NOMO-1 (cell line): ENCODE results near the gene PTPRN2.
"Not testable (repeated sequence)": the region's sequence is repeated elsewhere in the genome, so short reads cannot be mapped to it uniquely, and the experiment has no call there.

Source experiments
- DNase-seq, 2 experiments: peaks; one replicate each; lab custom pipeline; 2025; ENCODE audit not compliant: unreplicated experiment in 2 of 2; lab: John Stamatoyannopoulos, UW

The PTPRN2 gene

DNA sequence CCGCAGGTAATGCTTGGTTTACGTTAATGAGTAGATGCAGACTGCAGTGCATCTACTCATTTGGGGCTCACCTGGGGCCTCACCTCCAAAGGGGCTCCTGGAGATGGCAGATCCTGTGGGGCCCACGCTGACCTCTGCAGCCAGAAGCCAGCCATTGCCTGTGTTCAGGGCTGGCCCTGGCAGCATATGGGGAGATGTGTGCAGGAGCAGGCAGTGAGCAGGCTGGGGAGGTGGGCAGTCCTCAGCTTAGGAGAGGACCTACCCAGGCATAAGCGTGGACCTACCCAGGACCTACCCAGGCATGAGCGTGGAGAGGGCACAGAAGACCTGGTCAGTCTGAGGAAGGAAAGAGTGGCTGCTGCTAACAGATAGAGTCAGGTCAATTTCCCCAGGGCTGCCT, 178.5 kb downstream of the PTPRN2 start:
- DNase-seq, result no peak

- DNase-seq, result peak in 1 of 2 experiments; percentile 14
Observed at GRCh38 chr7:158408318-158408920, 179.2 kb downstream of the PTPRN2 start.

DNA sequence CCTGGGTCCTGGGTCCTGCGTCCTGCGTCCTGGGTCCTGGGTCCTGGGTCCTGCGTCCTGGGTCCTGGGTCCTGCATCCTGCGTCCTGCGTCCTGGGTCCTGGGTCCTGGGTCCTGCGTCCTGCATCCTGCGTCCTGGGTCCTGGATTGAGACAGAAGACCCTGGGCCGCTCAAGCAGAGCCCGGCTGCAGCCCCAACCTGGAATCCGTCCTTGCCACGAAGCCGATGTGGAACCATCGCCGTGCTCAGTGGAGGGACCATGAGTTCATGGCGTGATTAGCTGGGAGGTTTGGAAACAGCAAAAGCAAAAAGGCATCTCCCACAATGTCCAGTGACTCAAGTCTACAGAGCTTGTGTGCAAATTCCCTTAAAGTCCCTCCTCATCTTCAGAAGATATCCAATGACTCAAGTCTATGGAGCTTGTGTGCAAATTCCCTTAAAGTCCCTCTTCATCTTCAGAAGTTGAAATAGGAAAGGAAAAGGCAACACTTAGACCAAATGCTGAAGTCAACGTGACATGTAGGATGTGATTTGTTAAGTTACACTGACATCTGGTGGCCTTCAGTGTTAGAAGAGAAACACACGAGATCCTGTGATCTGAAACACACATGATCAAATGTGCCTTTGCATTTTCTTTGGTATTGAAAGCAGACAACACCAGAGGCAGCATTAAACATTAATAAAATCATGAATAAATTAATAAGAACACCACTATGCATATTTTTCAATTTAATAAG, 179.9 kb downstream of the PTPRN2 start:
- DNase-seq, result peak in 1 of 2 experiments; percentile 27

DNA sequence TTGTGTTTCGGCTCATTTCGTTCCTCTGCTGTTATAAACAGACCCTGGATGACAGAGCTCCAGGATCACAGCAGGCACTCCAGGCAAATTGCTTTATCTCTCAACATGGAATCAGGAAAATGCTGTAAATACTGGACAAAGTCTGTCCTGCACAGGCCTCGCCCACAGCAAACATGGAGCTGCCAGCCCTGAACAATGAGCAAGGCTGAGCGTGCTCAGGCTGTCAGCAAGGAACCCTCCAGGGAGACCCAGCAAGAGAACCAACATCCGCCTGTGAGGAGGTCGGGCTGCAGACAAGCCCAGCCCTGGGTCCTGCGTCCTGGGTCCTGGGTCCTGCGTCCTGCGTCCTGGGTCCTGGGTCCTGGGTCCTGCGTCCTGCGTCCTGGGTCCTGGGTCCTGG, 180.8 kb downstream of the PTPRN2 start:
- no peak for DNase-seq

DNA sequence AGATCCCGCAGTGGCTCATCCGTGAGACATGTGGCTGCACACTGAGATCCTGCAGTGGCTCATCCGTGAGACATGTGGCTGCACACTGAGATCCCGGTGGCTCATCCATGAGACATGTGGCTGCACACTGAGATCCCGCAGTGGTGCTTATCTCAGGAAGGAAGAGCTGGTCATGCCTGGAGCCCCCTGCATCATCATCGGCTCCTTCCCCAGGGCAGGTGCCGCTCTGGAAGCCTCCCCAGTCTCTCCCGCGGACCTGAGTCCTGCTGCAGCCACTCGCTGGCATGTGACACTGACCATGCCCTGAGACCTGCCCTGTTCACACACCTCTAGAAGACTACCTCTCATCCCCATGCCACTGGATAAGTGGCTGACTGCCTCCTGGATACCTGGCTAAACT, 181.3 kb downstream of the PTPRN2 start:
- DNase-seq, result no peak

GRCh38 chr7:158405771-158406170, 181.9 kb downstream of the PTPRN2 start:
- DNase-seq, result not testable (repeated sequence)

DNA sequence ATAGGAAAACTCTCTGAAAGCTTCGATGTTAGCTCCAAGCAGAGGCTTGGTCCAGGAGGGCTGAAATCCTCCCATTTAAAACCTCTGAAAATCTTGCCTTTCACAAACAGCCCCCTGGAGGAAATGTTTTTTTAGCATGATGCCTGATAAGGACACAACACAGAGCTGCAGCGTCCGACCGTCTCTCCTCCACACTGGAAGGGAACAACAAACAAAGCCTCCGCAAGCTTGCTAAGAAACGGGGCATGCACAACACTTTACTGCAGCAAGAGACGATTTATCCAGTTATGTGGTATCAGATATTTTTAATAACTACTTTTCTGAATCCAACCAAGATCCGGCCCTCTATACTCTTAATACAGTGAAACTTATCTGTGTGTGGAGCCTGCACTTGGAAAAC, 182.3 kb downstream of the PTPRN2 start:
- DNase-seq, result no peak

DNA sequence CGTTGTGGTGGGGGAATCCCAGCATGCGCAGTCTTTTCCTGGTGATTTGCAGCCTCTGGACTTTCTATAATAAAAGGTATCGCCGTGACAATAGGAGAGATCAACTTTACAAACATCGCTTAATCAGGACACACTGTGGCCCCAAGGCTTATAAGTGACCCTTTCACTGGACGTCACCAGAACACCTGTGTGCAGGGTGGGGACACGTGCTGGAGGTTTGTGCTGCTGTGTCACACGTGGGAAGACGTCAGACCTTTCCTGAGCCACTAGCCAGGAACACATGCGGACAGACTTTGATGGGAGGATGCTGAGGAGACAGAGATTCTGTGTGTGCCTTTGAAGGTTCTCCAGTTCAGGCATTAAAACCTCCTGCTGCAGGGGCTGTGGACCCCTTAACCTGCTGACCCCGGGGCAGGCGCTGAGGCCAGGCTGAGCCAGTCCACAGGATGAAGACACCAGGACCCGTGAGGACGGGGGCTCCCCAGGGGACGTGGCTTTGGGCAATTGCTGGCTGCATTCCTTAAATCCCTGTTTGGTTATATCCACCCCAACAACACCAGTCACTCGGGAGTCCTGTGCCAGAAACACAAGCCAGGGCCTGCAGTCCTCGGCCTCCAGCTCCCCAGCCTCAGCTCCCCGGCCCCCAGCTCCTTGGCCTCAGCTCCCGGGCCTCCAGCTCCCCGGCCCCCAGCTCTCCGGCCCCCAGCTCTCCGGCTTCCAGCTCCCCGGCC, 183.4 kb downstream of the PTPRN2 start:
- no peak for DNase-seq

DNA sequence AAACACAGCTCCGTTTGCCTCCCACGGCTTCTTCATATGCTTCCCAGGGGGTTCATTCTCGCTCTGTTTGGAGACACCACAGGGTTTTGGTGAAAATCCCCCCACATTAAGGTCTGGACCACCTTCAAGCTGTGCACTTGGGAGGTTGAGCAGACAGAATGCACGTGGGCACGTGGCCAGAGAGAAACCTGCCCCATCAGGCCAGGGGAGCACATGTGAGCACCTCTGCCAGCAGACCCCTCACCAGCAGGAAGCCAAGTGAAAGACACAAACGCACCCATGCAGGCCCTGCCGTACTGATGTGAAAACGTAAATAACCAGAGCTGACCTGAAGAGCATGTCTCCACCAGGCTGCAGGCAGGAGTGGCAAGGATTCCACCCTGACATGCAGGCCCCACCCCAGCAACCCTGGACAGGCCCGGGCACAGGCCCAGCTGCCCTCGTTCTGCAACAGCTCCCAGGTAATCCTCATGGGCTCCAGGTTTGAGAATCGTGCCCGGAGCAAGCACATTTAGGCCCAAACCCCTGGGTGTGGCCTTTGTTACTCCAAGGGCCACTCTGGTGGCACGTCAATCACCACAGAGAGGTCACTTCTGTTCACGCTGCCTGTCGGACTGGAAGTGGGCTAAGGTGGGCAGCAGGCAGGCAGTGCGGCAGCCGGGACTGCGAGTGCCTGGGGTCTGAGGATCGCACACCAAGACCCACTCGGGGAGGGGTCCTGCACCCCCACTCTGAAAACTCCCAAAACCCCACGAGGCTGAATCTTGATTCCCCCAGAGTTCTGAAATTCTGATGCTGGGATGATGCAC, 184.4 kb downstream of the PTPRN2 start:
- DNase-seq, result no peak

- no peak for DNase-seq
Observed at GRCh38 chr7:158402471-158402870, 185.2 kb downstream of the PTPRN2 start.

- no peak for DNase-seq
Observed at GRCh38 chr7:158401826-158402225, 185.8 kb downstream of the PTPRN2 start.

GRCh38 chr7:158401295-158401694, 186.3 kb downstream of the PTPRN2 start:
- DNase-seq, result no peak

- DNase-seq, result no peak
Observed at GRCh38 chr7:158400601-158401225, 186.9 kb downstream of the PTPRN2 start.

GRCh38 chr7:158399762-158400161, 187.9 kb downstream of the PTPRN2 start:
- no peak for DNase-seq

DNA sequence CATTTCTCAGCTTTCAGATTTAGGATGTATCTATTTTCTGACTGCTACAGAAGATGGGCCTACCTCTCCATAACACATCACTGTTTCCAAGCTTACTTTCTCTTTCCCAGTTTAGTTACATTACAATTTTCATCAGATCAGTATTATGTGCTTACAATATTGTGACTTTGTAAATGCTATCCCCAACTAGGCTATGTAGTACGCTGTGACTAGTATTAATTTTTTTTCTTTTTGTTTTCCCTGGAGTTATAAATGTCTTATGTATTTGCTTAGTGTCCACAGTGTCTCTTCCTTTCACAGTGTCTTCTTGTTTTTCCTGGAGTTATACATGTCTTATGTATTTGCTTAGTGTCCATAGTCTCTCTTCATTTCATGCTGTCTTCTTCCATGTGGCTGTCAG, 188.9 kb downstream of the PTPRN2 start:
- no peak for DNase-seq

- no peak for DNase-seq
Observed at GRCh38 chr7:158397885-158398284, 189.7 kb downstream of the PTPRN2 start.

DNA sequence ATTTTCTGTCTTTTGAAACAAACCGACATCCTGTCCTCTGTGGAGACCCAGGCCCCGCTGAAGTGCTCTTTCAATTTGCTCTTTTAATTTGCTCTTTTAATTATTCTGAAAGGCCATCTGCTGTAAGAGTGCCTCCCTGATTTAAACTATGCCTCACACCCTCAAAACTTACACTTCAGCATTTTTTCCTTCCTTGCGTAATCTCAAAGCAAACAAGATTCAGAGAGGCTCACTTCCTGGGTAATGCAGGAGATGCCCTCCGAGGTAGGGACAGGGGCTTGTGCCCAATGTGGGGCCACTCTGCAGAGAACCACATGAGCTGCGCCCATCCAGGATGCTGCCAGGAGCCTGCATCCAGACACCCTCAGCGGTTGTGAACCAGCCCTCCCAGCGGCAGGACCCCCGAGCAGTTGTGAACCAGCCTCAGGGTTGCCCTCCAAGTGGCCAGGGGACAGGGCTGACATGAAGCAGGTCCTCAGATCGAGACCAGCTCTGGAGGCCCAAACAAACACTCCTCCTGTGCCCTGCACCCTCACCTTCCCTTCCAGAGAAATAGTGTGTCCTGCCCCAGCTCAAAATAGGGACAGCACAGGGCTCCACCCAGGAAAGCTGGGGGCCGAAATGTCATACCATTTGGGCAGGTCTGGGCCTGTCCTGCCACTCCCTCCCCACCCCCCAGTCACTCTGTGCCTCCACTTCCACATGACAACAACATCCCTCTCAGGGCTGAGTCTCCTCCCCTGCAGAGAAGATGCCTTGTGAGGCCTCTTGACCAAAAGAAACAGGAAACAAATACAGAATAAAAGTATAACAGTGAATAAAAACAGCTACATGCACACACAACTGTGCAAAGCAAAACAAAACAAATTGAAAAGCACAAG, 190.4 kb downstream of the PTPRN2 start:
- peak in 1 of 2 experiments; percentile 1 for DNase-seq

DNA sequence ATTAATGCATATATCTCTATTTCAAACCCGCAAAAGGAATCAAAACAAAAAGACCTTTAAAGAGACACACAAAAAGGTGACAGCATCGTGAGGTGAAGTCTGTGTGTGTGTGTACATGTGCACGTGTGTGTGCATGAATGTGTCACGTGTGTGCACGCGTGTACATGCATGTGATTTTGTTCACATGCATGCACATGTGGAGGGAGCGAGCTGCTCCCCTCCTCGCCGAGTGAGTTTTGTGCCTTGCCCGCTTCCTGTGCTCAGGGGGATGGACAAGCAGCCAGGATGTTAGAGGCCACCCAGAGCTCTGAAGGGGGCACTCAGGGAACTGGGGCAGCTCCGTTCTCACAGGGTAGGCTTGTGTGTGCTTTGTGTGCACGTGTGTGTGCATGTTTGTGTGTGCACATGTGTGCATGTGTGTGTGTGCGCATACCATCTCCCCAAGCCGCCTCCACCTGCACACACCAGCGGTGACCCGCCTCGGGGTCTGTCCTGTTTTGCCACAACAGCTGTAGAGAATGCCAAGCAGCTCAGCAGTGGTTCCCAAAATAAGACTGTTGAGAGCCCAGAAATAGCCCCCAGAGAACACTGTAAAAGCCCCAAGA, 191.2 kb downstream of the PTPRN2 start:
- no peak for DNase-seq

DNA sequence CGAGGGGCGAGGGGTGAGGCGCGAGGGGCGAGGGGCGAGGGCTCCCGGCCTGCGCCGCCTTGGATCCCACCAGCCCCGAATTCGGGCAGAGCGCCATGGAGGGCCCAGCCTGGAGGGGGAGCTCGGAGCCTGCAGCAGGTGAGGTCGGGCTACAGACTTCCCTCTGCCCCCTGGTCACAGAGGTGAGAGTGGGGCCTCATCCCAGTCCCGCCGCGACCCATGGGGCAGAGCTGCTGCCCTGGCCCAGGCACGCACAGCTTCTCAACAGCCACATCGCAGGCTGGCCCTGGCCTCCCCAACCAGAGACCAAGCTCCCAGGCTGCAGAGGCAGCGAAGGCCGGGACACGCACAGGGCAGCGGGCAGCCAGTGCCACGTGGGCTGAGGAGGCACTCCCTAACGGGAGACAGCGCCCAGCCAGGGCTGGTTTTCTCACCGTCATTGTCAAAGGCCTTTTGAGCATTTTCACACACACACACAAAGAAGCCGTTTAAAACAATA, 191.8 kb downstream of the PTPRN2 start:
- DNase-seq, result no peak
